NCI-H1694 (cell line): Measurements from ENCODE around the gene PALD1.

Source experiments
- DNase-seq: peaks from one replicate; lab custom pipeline; 2025; lab: John Stamatoyannopoulos, UW

The PALD1 gene

DNA sequence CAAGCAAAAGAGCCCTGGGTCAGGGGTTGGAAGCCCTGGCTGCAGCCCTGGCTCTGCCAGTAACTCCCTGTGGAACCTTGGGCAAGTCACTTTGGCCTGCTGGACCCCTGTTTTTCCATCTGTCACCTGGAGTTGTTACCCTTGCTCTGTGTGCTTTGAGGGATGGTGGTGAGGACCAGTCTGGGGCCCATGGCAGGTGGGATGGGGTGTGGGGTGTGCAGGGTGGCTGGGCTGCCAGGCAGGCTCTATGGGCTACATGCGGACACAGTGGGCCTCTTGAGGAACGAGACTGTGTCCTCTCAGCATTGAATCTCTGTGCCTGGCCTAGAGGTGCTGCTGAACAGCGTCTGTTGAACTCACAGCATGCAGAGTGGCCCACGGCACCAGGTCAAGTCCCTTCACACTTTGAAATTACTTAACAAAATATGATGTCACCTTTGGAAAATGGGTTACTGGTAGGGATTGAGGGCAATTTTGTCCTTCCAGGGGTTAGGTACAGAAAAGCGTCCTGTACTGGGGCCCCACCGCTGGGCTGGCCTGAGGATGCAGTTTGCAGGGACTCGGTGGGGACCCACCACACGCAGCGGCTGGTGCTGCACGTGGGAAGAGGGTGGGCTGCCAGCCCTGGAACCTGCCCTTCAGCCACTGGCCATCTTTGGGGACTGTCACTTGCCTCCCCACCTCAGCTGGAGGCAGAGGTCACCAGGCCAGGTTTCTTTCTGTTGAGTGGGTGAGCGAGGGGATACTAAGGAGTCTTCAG, 78.7 kb downstream of the PALD1 start:
- no peak for DNase-seq

DNA sequence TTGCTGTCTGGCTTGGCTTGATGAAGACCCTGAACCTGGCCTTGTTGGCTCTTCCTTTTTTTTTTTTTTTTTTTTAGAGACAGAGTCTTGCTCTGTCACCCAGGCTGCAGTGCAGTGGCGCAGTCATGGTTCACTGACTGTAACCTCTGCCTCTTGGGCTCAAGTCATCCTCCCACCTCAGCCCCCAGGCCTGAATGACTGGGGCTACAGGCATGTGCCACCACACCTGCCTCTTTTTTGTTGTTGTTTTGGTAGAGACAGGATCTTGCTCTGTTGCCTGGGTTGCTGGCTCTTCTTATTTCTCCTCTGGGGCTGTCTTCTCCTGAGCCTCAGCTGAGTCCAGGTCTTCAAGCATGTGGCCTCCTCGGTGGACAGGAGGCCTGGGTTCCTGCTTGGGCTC, 79.3 kb downstream of the PALD1 start:
- DNase-seq = no peak

DNA sequence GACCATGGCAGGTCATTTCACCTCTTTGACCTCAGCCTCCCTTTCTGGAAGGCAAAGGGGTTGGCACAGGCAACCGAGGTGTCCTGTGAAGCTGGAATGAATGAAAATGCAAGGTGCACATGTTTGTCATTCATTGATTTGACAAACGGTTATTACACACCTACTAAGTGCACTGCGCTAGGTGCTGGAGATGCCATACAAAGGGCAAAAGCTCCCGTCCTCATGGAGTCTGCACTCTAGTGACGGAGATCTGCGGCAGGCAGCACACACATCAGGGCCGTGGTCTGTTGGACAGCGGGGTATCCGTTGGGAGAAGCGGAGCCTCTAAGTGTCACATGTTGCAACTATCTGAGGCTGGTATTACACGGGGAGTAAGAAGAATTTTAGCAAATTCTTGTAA, 79.7 kb downstream of the PALD1 start:
- no peak for DNase-seq

DNA sequence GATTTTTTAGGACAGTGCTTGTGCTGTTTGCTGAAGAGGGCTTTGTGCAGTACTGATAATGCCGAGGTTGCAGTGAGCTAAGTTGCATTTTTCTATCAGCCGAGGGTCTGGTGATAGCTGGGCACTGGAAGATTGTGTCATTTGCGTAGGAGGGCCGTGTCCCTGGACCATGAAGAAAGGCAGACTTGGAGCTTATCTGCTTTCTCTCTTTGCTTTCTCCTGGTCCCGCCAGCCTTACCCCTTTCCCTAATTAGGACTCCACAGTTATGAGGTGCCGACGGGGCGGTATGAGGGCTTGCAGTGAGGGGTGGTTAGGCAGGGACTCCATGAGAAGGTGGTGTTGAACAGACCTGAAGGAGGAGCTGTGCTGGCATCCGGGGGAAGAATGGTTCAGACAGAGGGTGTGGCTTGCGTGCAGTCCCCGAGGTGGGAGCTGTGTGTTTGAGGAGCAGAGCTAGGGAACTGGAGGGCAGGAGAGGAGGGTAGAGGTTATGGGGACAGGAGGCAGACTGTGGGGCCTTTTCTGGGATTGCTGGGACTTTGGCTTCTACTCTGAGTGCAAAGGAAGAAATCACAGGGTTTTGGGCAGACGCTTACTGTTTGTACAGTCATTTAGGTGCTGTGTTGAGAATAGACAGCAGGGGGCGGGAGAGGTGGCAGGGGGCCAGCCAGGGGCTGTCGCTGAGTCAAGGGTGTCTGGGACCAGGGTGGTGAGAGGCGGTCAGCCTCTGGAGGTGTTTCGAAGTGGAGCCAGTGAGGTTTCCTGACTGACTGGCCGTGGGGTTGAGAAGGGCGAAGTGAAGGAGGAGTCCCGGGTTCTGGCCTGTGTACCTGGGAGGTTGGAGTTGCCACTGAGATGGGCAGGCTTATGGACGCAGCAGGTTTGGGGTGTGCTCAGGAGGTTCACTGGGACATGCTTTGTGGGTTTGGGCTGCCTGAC, 80.6 kb downstream of the PALD1 start:
- peak; percentile 60 for DNase-seq

DNA sequence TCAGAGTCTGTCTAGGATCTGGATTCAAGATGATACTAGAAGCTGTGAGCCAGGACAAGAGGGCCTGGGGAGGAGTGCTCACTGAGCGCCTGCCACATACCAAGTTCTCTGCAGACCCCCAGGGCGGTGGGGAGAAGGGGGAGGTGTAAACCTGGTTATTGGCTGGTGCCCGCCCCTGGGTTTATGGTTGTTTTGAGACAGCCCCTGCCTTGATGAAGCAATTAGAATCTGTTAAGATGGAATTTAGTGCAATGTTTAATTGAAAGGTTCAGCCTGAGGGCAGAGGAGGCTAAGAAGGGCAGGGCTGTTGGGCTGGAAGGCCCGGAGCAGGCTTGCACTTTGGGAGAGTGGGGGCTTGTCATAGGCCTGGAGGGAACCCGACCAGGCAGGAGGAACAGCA, 81.3 kb downstream of the PALD1 start:
- no peak for DNase-seq

DNA sequence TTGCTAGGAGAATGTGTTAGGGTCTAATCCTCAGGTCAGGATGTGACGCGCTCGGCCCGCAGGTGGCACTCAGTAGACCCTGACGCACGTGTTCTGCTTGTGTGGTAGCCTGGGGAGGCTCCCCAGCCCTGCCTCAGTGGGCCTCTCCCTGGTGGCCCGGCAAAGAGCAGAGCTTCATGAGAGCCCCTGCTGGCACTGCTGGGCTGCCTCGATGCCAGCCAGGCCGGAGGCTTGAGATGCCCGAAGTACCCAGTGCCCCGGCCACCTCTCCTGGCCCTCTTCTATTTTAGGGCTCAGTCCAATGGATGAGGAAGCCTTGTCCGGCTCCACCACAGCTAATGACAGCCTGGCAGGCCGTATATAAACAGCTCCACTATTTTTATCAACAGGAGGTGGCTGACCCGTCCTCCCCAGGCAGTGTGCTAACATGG, 82.0 kb downstream of the PALD1 start:
- no peak for DNase-seq

DNA sequence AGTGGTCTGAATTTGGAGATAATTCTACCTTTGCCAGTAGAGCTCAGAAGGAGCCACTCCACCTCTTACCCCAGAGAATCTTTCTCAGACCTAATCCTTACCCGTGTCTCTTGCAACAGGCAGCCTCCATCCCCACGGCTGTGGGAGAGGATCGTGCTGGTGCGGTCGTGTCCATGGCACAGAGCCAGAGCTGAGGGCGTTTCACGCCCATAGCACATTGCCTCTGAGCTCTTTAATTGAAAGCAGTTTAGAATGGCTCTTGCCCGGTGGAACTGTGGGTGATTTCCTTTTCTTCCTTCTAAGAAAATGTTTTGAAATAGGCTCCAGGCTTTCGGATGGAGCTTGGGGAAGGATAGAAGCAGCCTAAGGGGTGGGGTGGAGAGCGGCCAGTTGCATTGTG, 82.5 kb downstream of the PALD1 start:
- DNase-seq = peak; percentile 13

DNA sequence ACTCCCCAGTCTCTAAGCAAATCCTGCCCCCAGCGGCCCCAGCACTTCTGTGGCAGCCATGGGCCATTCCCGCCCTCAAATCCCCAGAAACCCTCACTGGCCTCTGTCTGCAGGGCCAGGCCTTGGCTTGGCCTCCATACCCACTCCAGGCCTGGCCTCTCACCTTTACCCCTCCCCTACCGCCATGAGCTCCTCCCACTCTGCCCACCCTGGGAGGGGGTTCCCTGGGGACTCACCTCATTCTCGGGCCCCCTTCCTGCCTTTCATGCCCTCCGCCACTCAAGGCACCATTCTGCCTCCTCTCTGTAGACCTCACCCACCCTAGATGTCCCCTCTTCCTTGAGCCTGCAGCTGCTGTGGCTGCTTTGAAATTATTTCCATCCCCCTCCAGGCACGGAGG, 83.0 kb downstream of the PALD1 start:
- no peak for DNase-seq

DNA sequence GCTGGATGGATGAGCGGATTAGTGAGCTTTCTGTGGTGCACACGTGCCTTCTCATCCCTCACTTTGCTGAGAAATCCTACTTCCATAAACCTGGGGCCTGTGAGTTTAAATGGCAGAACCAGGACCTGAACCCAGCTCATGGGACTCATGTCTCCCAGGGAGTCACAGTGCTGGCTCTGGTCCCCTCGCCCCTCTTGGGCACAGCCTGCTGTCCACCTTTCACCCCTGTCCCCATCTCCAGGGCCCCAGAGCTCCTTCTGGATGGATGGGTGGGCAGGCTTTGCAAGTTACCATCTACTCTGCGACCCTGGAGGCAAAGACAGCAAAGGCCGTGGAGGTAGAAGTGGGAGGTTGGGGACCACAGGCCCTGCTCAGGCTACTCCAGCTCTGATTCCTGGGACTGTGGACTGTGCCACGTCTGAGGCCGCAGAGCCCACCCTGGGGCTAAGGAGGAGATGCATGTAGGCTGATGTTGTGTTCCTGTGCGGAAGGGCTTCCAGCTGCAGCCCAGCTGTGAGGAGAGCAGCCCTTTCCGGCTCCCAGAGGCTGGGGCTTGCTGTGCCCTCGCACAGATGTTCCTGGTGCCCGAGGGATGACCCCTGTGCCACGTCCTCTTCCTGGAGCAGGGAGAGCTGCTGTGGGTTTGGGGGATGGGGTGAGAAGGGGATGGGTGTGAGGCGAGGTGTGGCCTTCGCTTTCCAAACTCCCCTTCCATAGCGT, 83.6 kb downstream of the PALD1 start:
- DNase-seq = no peak

DNA sequence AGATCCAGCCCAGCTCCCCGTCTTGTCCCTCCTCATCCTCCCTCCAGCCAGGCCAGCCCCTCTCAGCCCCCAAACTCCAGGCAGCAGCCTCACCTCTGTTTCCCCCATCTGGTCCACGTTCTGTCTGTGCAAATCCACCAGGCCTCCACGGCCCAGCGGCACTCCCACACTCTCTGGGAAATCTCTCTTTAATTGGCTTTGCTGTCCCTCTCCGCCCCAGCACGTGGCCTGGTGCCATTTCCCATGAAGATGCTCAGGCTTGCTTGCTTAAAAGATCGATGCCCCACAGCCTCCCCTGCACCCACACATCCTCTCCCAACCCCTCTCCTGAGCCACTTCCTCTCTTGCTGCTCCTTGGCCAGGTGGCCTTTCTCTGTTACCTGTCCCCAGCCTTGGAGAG, 84.7 kb downstream of the PALD1 start:
- DNase-seq = no peak

DNA sequence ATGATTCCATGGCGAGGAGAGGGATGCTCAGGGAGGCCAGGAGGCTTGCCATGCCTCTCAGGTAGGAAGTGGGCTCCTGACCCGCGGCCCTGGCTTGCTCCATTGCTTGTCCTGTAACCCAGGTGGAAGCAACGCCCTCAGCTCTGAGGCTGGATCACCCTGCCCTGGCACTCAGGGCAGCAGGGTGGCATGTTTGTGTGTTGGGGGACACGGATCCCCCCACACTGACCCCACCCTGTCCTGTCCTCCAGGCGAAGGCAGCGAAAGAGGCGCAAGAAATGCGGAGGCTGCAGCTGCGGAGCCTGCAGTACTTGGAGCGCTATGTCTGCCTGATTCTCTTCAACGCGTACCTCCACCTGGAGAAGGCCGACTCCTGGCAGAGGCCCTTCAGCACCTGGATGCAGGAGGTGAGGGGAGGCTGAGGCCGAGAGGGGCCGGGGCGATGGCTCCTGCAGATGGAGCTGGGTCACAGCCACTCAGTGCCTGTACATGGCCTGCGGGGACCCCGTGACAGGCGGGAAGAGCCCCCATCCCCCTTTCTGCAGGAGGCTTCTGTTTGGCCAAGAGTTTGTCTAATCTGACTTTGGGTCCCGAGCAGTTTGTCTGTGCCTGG, 85.7 kb downstream of the PALD1 start:
- no peak for DNase-seq

DNA sequence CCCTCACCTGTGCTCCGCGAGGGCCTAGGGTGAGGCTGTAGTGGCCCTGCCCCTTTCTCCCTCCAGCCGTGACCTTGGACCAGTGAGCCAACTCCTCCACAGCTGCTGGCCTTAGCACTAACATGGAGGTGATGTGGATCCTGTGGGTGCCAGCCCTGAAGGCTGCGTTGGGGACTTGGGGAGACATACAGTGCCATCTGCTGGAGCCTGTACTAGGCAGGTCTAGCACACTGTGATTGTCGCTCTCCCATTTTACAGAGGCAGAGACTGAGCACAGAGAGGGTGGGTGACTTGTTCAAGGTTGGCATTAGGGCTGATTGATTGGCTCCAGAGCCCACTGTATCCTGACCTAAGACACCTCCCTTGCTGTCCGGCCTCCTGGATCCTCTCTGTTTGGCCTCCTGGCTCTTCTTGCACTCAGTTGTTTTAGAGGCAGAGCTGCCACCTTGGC, 86.4 kb downstream of the PALD1 start:
- DNase-seq = no peak

DNA sequence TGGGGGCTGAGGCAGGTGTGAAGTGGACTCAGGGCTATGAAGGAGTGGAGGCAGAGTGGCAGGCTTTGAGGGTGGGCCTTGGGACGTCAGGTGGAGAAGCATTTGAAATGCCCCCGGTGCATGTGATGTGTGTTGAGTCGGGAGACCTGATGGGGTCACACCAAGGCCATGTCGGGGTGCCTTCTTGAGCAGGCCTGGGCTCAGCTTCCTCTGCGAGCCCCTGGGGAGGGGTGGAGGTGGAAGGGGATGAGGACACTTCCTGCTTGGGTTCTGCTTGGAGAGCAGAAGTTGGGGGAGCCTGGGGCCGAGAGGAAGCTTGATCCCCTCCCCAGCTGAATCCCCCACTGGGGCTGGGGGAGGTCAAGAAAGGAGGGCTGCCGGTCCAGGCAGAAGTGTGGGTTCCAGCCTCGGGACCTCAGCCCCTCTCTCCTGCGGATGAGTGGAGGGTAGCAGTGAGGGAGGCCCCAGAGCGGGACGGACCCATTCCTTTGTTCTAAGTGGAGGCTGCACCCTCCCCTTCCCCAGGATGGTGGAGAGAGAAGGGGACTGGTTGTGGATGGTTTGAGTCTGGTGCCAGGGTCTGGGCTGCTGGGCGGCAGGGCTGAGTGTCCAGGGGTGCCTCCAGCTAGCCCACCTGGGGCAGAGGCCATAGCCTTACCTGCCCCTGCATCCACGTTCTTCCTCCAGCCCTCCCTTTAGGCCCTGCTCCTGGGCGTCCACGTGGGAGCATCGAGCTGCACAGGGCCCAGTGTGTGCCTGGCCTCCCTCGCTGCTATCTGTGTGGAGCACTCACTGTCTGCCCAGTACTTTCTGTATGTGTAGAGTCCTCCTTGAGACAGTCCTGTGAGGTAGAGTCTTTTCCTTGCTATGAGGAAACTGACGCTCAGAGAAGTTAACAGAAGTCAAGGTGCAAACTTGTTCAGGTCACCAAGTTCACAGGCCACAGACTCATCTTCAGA, 87.3 kb downstream of the PALD1 start:
- no peak for DNase-seq

DNA sequence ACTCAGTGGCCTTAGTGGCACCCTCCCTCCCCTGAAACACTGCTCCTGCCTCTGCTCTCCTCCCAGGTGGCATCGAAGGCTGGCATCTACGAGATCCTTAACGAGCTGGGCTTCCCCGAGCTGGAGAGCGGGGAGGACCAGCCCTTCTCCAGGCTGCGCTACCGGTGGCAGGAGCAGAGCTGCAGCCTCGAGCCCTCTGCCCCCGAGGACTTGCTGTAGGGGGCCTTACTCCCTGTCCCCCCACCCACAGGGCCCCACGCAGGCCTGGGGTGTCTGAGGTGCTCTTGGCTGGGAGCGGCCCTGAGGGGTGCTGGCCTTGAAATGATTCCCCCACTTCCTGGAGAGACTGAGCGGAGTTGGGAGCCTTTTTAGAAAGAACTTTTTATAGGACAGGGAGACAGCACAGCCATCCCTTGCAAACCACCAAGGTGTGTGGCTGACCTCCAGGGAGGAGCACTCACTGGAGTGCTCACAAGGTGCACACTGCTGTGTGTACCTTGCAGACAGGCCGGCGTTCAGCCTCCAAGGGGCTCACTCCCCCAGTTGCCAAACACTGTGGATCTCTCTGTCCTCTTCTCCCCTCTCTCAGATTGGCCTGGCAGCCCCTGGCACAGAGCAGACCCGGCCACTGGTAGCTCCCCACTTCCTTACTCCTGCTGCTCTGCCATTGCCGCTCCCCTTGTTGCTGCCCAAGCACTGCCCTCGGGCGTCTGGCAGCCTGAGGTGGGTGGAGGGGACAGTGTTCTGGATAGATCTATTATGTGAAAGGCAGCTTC, 88.1 kb downstream of the PALD1 start:
- no peak for DNase-seq

DNA sequence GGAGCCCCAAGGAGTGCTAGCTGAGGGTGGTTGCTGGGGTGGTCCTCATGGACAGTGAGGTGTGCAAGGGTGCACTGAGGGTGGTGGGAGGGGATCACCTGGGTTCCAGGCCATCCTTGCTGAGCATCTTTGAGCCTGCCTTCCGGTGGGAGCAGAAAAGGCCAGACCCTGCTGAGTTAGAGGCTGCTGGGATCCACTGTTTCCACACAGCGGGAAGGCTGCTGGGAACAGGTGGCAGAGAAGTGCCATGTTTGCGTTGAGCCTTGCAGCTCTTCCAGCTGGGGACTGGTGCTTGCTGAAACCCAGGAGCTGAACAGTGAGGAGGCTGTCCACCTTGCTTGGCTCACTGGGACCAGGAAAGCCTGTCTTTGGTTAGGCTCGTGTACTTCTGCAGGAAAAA, 89.0 kb downstream of the PALD1 start:
- DNase-seq = peak; percentile 13

DNA sequence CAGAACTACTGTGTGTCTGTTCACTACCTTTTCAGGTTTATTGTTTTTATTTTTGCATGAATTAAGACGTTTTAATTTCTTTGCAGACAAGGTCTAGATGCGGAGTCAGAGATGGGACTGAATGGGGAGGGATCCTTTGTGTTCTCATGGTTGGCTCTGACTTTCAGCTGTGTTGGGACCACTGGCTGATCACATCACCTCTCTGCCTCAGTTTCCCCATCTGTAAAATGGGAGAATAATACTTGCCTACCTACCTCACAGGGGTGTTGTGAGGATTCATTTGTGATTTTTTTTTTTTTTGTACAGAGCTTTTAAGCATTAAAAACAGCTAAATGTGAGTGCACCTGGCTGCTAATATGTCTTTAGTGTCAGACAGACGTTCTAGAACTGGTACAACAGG, 89.5 kb downstream of the PALD1 start:
- DNase-seq = no peak

DNA sequence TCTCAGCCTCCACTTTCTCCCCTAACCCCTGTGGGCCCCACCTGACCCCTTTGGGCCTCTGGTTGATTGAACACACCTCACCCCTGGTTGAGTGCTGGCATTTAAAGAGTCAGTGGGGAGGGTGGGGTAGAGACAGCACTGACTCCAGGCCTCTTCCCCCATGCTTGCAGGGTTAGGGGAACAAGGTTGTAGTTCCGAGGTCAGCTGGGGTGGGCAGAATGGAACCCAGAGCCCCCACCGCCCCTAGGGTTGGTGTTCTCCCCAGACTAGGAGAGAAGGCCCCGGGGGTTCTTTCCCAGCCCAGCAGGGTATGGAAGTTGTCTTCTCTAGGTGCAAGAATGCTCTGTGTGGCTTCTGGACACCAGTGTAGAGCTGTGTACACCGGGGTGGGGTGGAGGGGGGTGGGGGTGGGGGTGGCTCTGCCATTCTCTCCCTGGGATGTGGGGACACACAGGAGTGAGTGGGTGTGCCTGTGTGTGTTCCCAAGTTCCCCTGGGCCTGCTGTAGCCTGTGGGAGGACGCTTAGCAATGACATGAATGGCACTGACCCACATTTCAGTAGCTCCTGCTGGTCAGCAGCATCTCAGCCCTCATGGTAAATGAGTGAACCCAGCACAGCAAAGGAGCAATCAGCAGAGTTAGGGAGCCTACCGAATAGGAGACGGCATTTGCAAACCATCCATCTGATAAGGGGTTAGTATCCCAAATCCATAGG, 90.4 kb downstream of the PALD1 start:
- DNase-seq = no peak

DNA sequence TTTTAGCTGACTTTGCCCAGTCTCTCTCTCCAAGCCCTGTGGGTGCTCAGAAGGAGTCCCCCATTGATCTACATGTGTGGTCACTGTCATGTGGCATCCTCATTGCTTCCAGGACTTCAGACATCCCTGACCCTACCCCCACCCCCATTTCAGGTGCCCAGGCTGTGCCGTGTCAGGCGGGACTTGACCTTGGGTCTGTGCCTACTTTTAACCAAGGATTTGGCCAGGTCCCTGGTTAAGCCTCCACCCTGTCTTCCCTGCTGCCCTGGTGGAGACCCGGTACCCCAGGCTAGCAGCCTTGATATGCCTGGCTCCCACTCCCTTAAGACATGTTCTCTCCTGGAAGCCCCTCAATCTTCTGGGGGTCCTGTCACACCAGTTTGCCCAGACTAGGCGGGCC, 92.7 kb downstream of the PALD1 start:
- DNase-seq = no peak

DNA sequence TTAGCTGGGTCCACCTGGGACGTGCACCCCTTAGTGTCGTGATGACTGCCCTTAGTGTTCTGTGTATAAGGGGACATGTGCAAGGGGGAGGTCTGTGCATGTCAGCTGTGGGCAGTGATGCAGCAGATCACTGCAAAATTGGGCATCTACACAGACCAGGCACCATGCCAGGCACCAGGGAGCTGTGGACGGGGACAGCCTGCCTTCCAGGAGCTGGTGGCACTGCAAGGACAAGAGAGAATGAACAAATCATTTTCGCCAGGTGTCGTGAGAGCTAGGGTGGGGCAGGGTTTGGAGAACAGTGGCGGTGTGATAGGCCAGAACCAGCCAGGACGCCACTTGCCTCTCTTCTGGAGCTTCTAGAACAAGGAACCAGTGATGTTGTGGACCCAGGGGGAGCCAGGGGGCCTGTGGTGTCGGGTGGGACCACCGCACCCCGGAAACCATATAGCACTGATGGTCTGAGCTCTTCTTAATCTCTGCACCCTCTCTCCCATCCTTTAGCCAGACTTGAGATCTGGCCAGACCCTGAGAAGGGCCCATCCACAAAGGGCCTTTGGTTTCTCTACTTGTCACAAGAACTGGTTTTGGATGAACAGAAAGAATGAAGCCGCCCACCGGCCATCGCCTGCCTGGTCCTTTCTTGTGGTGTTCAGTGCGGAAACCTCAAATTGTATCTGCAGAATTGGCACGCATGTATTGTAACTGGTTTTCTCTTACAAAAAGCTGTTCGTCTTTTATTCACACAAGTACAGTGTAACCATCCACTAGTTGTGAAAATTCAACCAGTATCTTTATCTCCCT, 93.3 kb downstream of the PALD1 start:
- DNase-seq = no peak
